Transverse colon (tissue), 4 donors: Measurements from ENCODE around the gene KIF2A. TPM values are rescaled to one million over a fixed set of nuclear protein-coding genes. Genes with fewer than 3 reads are reported as not detected.

Experiments
- DNase-seq: peaks from one replicate; pipeline ENCODE4 v3.0.0-alpha.2; 2019
- H3K27ac ChIP-seq, 4 donors: fragments of 200-600 bp; sonication (generic); 2 replicates each; pipeline ENCODE4 v1.5.1; 2016 to 2018; ENCODE audit warnings: inconsistent platforms in 4 of 4
- H3K27me3 ChIP-seq: fragments of 200-600 bp; sonication (generic); 2 replicates; pipeline ENCODE4 v1.5.1; 2017; ENCODE audit warnings: inconsistent platforms
- H3K36me3 ChIP-seq, 4 donors: fragments of 200-600 bp; sonication (generic); 2 replicates each; pipeline ENCODE4 v1.5.1; 2017 to 2019; ENCODE audit warnings: inconsistent platforms in 4 of 4
- H3K4me1 ChIP-seq, 4 donors: fragments of 200-600 bp; sonication (generic); 2 replicates each; pipeline ENCODE4 v1.5.1; 2017 to 2020; ENCODE audit warnings: inconsistent platforms in 4 of 4
- H3K4me3 ChIP-seq, 4 donors: fragments of 200-600 bp; sonication (generic); 1 replicate in 1 of 4; 2 replicates in 3 of 4; pipeline versions ENCODE4 v1.5.1 to v1.6.1; 2017 to 2019; ENCODE audit warnings: inconsistent platforms in 4 of 4
- H3K9me3 ChIP-seq, 2 donors: fragments of 200-600 bp; sonication (generic); 2 replicates each; pipeline ENCODE4 v1.5.1; 2017 to 2019; ENCODE audit warnings: inconsistent platforms in 2 of 2
- EP300 ChIP-seq: sonication (generic); formaldehyde crosslinking; IDR thresholded peaks from one replicate; pipeline ENCODE4 v1.6.1; 2017; ENCODE audit warnings: antibody characterized with exemption, low read depth
- POLR2A ChIP-seq: fragments of 450-650 bp; IDR thresholded peaks from one replicate; pipeline ENCODE4 v1.6.1; 2016; ENCODE audit warnings: antibody characterized with exemption, mild to moderate bottlenecking, moderate library complexity
- POLR2AphosphoS5 ChIP-seq, 3 donors: sonication (generic); formaldehyde crosslinking; IDR thresholded peaks; one replicate each; pipeline ENCODE4 v1.6.1; 2016; ENCODE audit warnings: antibody characterized with exemption in 3 of 3
- WGBS, 2 donors: methylation state at CpG; one replicate each; pipeline ENCODE4 v1.1.5; 2018; ENCODE audit warnings: low coverage in 1 of 2; 5-methylcytosine and 5-hydroxymethylcytosine counted together
- in situ Hi-C, 4 donors: fragments of 200-750 bp; cut with MboI; loops; one replicate each; pipeline versions ENCODE4 v1.15.0 to v1.15.1; 2017; ENCODE audit warnings: low sequenced_read_pairs in 3 of 4, low pct_ligation_motif_present in 1 of 4, low pct_unique_long_range_greater_than_20kb in 1 of 4
- intact Hi-C: fragments of 100-400 bp; cut with DNase I; formaldehyde crosslinking; loops from one replicate; pipeline ENCODE4 v1.15.1; 2023; ENCODE audit warnings: low total_unique reads
- total RNA-seq, 4 donors: library from RNA; depleted of rRNA; stranded (reverse); fragments of >200 nt; gene quantifications; one replicate each; pipeline ENCODE4 v1.1.0, GENCODE V29; 2016
- TF ChIP-seq, protein P1 (sequence below), 5 experiments: fragments of 200-600 bp in 3 of 5; fragments of 450-650 bp in 2 of 5; sonication (generic) in 3 of 5; IDR thresholded peaks; 1 replicate in 2 of 5; 2 replicates in 3 of 5; pipeline ENCODE4 v1.5.1; 2016 to 2017; ENCODE audit warnings: antibody characterized with exemption in 5 of 5, inconsistent platforms in 3 of 5, mild to moderate bottlenecking in 2 of 5, moderate library complexity in 1 of 5

The KIF2A gene
- total RNA-seq, 4 donors from 2014 or later: 15.3 to 61.9 (median 32.7) TPM

DNA sequence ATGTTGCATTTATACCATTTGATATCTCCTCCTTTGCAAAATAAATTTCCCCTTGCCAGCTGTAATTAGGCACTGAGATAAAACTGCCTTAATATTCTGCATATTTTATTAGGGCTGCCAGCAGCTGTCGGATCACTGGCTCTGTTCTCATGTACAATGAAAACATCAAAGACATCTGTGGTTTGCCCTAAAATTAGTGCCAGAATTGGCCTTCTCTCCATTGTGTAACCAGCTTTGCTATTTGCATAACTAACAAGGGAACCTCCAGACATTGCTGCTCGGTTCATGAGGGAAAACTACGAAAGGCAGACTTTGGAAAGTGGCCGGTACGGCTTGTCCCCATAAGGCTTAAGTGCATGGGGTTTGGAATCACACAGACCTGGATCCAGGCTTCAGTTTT is 45.5 kb upstream of the KIF2A start:
- in situ Hi-C loops: no loop called here
- no peak overlapping the region for H3K4me3 ChIP-seq
- DNase-seq: no peak
- no peaks in the 10 kb centered on the region for H3K9me3 ChIP-seq
- intact Hi-C loops: no loop called here
- H3K27ac ChIP-seq: no peak overlapping the region
- no peaks in the 10 kb centered on the region for H3K36me3 ChIP-seq
- H3K27me3 ChIP-seq: no peaks in the 10 kb centered on the region
- no peaks in the 10 kb centered on the region for H3K4me1 ChIP-seq
- TF ChIP-seq POLR2AphosphoS5 (IDR thresholded peaks at IDR 0.05): no peak
- TF ChIP-seq, protein P1, sequence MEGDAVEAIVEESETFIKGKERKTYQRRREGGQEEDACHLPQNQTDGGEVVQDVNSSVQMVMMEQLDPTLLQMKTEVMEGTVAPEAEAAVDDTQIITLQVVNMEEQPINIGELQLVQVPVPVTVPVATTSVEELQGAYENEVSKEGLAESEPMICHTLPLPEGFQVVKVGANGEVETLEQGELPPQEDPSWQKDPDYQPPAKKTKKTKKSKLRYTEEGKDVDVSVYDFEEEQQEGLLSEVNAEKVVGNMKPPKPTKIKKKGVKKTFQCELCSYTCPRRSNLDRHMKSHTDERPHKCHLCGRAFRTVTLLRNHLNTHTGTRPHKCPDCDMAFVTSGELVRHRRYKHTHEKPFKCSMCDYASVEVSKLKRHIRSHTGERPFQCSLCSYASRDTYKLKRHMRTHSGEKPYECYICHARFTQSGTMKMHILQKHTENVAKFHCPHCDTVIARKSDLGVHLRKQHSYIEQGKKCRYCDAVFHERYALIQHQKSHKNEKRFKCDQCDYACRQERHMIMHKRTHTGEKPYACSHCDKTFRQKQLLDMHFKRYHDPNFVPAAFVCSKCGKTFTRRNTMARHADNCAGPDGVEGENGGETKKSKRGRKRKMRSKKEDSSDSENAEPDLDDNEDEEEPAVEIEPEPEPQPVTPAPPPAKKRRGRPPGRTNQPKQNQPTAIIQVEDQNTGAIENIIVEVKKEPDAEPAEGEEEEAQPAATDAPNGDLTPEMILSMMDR (IDR thresholded peaks at IDR 0.05): no peak
- no peak for TF ChIP-seq EP300
- no peak for TF ChIP-seq POLR2A
- 66 to 100% methylated on average over 1 to 5 of the region's 5 CpGs for WGBS, 2 donors

DNA sequence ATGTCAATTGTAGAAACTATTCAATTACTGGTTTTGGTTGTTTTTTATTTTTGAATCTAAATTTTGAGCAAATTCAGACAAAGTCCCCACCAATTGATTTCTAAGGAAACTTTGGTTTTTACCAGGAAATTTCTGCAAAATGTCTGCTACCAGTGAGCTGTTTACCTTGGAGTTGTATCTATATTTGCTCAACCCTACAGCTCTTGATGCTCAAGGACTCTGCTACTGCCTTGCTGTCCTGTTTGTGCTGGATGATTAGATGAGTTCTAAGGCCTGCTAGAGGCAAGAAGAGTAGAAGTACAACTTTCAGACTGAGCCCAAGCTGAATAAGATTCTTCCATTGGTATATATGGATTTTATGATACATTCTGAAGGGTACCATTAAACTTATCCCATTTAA is 42.6 kb upstream of the KIF2A start:
- H3K27me3 ChIP-seq: no peaks in the 10 kb centered on the region
- no peak overlapping the region for H3K4me3 ChIP-seq
- H3K9me3 ChIP-seq: no peaks in the 10 kb centered on the region
- H3K4me1 ChIP-seq: no peaks in the 10 kb centered on the region
- intact Hi-C loops: no loop called here
- TF ChIP-seq POLR2A (no peak), POLR2AphosphoS5 (IDR thresholded peaks at IDR 0.05) (no peak), EP300 (no peak)
- TF ChIP-seq, protein P1 (IDR thresholded peaks at IDR 0.05): no peak
- H3K36me3 ChIP-seq: no peaks in the 10 kb centered on the region
- no peak for DNase-seq
- in situ Hi-C loops: no loop called here
- H3K27ac ChIP-seq: no peak overlapping the region

DNA sequence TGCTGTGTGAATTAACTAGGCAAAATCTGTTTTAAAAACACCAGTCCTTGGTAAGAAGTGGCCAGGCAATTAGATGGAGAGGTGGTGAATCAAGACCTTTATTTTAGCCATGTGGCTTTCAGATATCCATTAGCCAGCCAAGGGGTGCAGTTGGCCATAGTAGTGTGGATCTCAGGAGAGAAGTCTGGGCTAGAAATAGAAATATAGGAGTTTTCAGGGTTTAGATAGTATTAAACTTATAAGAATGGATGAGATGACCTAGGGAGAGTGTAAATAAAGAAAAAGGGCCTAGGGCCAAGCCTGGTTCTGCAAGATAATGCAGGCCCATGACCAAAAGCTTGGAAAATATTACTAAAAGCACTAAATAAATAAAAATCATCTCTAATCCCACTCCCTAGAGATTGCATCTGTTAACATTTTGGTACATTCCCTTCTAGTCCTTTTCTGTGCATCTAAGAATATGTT is 40.3 kb upstream of the KIF2A start:
- Histone ChIP-seq H3K4me1 (no peaks in the 10 kb centered on the region), H3K27ac (no peak overlapping the region), H3K4me3 (no peak overlapping the region), H3K9me3 (no peaks in the 10 kb centered on the region), H3K27me3 (no peaks in the 10 kb centered on the region), H3K36me3 (no peaks in the 10 kb centered on the region)
- intact Hi-C loops (no loop called here), in situ Hi-C loops (no loop called here)
- TF ChIP-seq POLR2AphosphoS5 (IDR thresholded peaks at IDR 0.05): no peak
- TF ChIP-seq EP300: no peak
- no peak for DNase-seq

DNA sequence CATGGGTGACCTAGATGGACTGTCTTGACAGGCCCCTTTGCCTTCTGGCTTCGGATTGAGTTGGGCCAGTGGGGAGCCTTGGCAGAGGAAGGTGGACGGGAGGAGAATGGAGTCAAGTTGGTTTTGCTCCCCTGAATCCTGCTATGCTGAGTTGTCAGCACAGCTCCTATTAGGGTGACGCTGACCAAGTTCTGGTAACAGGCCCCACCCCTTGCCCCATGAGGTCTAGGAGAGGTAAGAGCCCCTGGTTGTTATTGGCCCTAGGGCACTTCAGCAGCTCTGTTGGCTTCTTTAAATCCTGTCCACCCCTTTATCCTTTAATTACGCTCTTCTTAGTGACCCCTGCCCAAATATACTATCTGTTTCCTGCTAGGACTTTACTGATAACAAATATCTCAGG is 39.4 kb upstream of the KIF2A start:
- intact Hi-C loops (no loop called here), in situ Hi-C loops (no loop called here)
- Histone ChIP-seq H3K27ac (no peak overlapping the region), H3K4me3 (no peak overlapping the region), H3K27me3 (no peaks in the 10 kb centered on the region), H3K36me3 (no peaks in the 10 kb centered on the region), H3K4me1 (no peaks in the 10 kb centered on the region), H3K9me3 (no peaks in the 10 kb centered on the region)
- WGBS, 2 donors: 83 to 85% methylated on average over 2 to 4 of the region's 4 CpGs
- DNase-seq: no peak
- TF ChIP-seq POLR2A (no peak), EP300 (no peak), POLR2AphosphoS5 (IDR thresholded peaks at IDR 0.05) (no peak)
- TF ChIP-seq, protein P1 (IDR thresholded peaks at IDR 0.05): no peak

DNA sequence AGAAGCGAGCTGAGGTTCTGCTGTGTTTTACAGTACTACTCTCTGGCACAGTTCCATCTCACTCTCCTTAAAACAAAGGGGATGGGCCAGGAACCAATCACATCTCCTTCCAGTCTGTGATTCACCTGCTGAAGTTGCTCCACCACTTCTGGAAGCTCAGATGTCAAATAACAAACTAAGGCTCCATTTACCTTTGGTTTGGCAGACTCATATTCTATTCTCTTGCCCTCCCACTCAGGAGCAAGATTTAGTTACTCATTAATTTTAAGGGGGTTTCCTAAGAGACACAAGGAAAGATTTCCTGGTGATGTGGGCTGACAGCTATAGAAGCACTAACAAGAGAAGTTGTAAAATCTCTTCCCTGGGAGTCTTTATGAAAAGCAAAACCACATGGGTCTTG is 37.8 kb upstream of the KIF2A start:
- no peaks in the 10 kb centered on the region for H3K27me3 ChIP-seq
- H3K4me3 ChIP-seq: no peak overlapping the region
- in situ Hi-C loops (no loop called here), intact Hi-C loops (no loop called here)
- no peaks in the 10 kb centered on the region for H3K9me3 ChIP-seq
- no peak for DNase-seq
- TF ChIP-seq, protein P1 (IDR thresholded peaks at IDR 0.05): no peak
- TF ChIP-seq EP300 (no peak), POLR2AphosphoS5 (IDR thresholded peaks at IDR 0.05) (no peak), POLR2A (no peak)
- no peaks in the 10 kb centered on the region for H3K4me1 ChIP-seq
- H3K36me3 ChIP-seq: no peaks in the 10 kb centered on the region
- no peak overlapping the region for H3K27ac ChIP-seq
- 10 to 36% methylated on average over 1 of the region's 1 CpG for WGBS, 2 donors
